Right lobe of liver (tissue), 6 donors: ENCODE data around the gene CRYBA2. TPM values are rescaled to one million over a fixed set of nuclear protein-coding genes. Genes with fewer than 3 reads are reported as not detected.

ENCODE experiments used
- ATAC-seq, 4 donors: fragments of 200-7000 bp; cut with Tn5 transposase; one replicate each; pipeline ENCODE4 v1.9.1; 2020; ENCODE audit warnings: mild to moderate bottlenecking in 4 of 4, moderate library complexity in 4 of 4
- DNase-seq, 3 donors: peaks; one replicate each; pipeline ENCODE4 v3.0.0-alpha.2; 2020
- H3K27ac ChIP-seq, 3 donors: fragments of 200-600 bp; one replicate each; pipeline ENCODE4 v1.8.0; 2022
- H3K27me3 ChIP-seq, 2 donors: fragments of 200-600 bp; one replicate each; pipeline ENCODE4 v1.8.0; 2022
- H3K36me3 ChIP-seq, 4 donors: fragments of 200-600 bp; sonication (generic) in 1 of 4; one replicate each; pipeline versions ENCODE4 v1.5.1 to v1.8.0; 2017 to 2022; ENCODE audit warnings: control low read depth in 1 of 4
- H3K4me1 ChIP-seq, 4 donors: fragments of 200-600 bp; sonication (generic) in 1 of 4; one replicate each; pipeline versions ENCODE4 v1.5.1 to v1.8.0; 2017 to 2022; ENCODE audit warnings: control low read depth in 1 of 4
- H3K4me3 ChIP-seq, 3 donors: fragments of 200-600 bp; one replicate each; pipeline ENCODE4 v1.8.0; 2022
- H3K9me3 ChIP-seq, 4 donors: fragments of 200-600 bp; sonication (generic) in 1 of 4; one replicate each; pipeline versions ENCODE4 v1.5.1 to v1.8.0; 2017 to 2022; ENCODE audit warnings: control low read depth in 1 of 4
- POLR2A ChIP-seq: fragments of 450-650 bp; IDR thresholded peaks from one replicate; pipeline ENCODE4 v1.6.1; 2017; ENCODE audit warnings: antibody characterized with exemption, mild to moderate bottlenecking
- WGBS: methylation state at CpG from one replicate; pipeline ENCODE4 v1.1.6; 2018; ENCODE audit warnings: low coverage, low lambda C conversion rate; ENCODE audit not compliant: insufficient coverage; ENCODE audit errors: missing lambda C conversion rate; 5-methylcytosine and 5-hydroxymethylcytosine counted together
- intact Hi-C, 2 donors: fragments of 100-400 bp; cut with DNase I; formaldehyde crosslinking; loops; one replicate each; pipeline versions ENCODE4 v1.11.2 to v1.14.1; 2022
- long read RNA-seq: library from polyadenylated mRNA; unstranded; transcript quantifications from one replicate; pipeline ENCODE4 v2.0.0, GENCODE V29; 2019
- total RNA-seq, 6 experiments: library from RNA; depleted of rRNA in 2 of 6; stranded (reverse); fragments of >200 nt in 2 of 6; fragmentation: NEBNext Ultra II Directional in 3 of 6; extraction: Animal tissue kit (Norgen Biotek cat#: 25700) in 3 of 6; gene quantifications; one replicate each; pipeline versions ENCODE4 v1.1.0 to v1.2.4, GENCODE V29; 2016 to 2023
- TF ChIP-seq, protein P1 (sequence below), 4 donors: fragments of 200-600 bp in 3 of 4; fragments of 450-650 bp in 1 of 4; IDR thresholded peaks; one replicate each; pipeline versions ENCODE4 v1.5.1 to v1.8.0; 2016 to 2022; ENCODE audit warnings: antibody characterized with exemption in 4 of 4, mild to moderate bottlenecking in 2 of 4
- donor health status: DM: no; HTN: yes; CAD: no.
- donor health status: DM: no; HTN: no; CAD: no.
- donor health status: DM: no; HTN: no; CAD: no.
- donor health status: DM: no; HTN: yes; CAD: no.
- donor health status: DM: no; HTN: yes; CAD: no.

Gene CRYBA2
- total RNA-seq, result not detected
- long read RNA-seq, result 0 reads

- Histone ChIP-seq H3K9me3 (no peaks in the 10 kb centered on the region), H3K27ac (no peak within 1 kb of the TSS), H3K4me1 (peaks cover 0 to 15% (median 5%) of the 10 kb centered on the region in 4 donors), H3K36me3 (no peaks in the 10 kb centered on the region), H3K27me3 (peaks cover 10 to 38% of the 10 kb centered on the region in 2 donors), H3K4me3 (peak within 1 kb of the TSS; percentile 11 to 26 (median 23))
- no peak for TF ChIP-seq POLR2A
- TF ChIP-seq, protein P1, sequence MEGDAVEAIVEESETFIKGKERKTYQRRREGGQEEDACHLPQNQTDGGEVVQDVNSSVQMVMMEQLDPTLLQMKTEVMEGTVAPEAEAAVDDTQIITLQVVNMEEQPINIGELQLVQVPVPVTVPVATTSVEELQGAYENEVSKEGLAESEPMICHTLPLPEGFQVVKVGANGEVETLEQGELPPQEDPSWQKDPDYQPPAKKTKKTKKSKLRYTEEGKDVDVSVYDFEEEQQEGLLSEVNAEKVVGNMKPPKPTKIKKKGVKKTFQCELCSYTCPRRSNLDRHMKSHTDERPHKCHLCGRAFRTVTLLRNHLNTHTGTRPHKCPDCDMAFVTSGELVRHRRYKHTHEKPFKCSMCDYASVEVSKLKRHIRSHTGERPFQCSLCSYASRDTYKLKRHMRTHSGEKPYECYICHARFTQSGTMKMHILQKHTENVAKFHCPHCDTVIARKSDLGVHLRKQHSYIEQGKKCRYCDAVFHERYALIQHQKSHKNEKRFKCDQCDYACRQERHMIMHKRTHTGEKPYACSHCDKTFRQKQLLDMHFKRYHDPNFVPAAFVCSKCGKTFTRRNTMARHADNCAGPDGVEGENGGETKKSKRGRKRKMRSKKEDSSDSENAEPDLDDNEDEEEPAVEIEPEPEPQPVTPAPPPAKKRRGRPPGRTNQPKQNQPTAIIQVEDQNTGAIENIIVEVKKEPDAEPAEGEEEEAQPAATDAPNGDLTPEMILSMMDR (IDR thresholded peaks at IDR 0.05), result no peak
- DNase-seq (peak in 1 of 3 donors; percentile 23), ATAC-seq (peak in 1 of 4 donors; percentile 15)
- intact Hi-C loops, result no loop called here
- 4% methylated on average over 12 of the region's 88 CpGs for WGBS
Observed at GRCh38 chr2:218993345-218994315, at the start of gene CRYBA2. TSS of gene CRYBA2 (minus strand) at chr2:218993422. CDS start at chr2:218993176, 246 bp downstream.

DNA sequence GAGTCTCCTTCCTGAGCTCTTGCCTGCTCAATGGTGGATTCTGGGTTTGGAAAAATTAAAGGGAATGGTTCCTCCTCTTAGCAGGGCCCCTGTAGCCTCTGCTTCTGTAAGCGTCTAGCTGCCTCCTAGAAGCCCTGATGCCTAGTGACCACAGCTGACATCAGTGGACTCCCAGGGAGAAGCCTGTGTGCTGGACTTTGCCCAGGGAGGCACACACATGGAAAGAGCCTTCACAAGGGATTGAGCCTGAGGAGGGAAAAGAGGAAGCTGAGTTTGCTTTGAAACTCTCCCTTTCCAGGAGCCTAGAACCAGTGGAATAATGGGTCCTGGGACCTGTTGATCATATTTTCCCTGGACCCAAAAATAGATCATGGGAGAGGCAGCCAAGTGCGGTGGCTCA lies 49.5 kb upstream of the CRYBA2 start:
- WGBS, result 30% methylated on average over 1 of the region's 2 CpGs
- Histone ChIP-seq H3K36me3 (no peaks in the 10 kb centered on the region), H3K4me3 (no peak overlapping the region), H3K27me3 (no peaks in the 10 kb centered on the region), H3K27ac (no peak overlapping the region), H3K4me1 (peaks cover 0 to 10% (median 0%) of the 10 kb centered on the region in 4 donors), H3K9me3 (no peaks in the 10 kb centered on the region)
- TF ChIP-seq, protein P1 (IDR thresholded peaks at IDR 0.05), result no peak
- TF ChIP-seq POLR2A, result no peak
- DNase-seq (no peak), ATAC-seq (peak; percentile 55 to 76 (median 67))
- intact Hi-C loops, result no loop called here

DNA sequence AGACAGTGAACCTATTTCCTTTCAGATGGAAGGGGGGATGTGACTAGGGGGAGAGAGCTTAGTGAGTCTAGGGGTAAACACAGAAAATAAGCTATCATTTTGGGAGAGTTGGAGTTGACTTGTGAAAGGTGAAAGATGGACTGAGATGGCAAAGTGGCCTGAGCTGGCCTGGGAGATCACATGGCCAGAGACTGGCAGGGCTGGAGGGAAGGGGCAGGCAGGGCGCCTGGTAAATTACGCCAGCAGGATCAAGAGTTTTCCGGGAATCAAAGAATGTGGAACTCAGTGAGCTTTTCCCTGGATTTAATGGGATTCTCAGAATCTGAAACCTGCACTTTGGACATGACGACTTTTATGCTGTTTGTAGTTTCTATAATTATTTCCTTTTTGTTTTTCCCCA lies 48.9 kb upstream of the CRYBA2 start:
- Histone ChIP-seq H3K4me1 (peaks cover 0 to 10% (median 0%) of the 10 kb centered on the region in 4 donors), H3K4me3 (no peak overlapping the region), H3K27me3 (no peaks in the 10 kb centered on the region), H3K27ac (no peak overlapping the region), H3K36me3 (no peaks in the 10 kb centered on the region), H3K9me3 (no peaks in the 10 kb centered on the region)
- 32% methylated on average over 3 of the region's 4 CpGs for WGBS
- DNase-seq, result no peak
- intact Hi-C loops, result no loop called here
- ATAC-seq, result peak; percentile 29 to 68 (median 64)
- TF ChIP-seq, protein P1 (IDR thresholded peaks at IDR 0.05), result no peak
- no peak for TF ChIP-seq POLR2A

GRCh38 chr2:219041252-219041651 lies 48.0 kb upstream of the CRYBA2 start, which contains the start of gene CFAP65:
TSS of gene CFAP65 (minus strand) at chr2:219041516. CDS start at chr2:219039048, 2,468 bp downstream.
- Histone ChIP-seq H3K9me3 (no peaks in the 10 kb centered on the region), H3K27ac (no peak within 1 kb of the TSS), H3K4me1 (peaks cover 0 to 10% (median 0%) of the 10 kb centered on the region in 4 donors), H3K4me3 (no peak within 1 kb of the TSS), H3K27me3 (no peaks in the 10 kb centered on the region), H3K36me3 (no peaks in the 10 kb centered on the region)
- no peak for TF ChIP-seq POLR2A
- TF ChIP-seq, protein P1 (IDR thresholded peaks at IDR 0.05), result no peak
- intact Hi-C loops, result no loop called here
- WGBS, result 1% methylated on average over 10 of the region's 21 CpGs
- ATAC-seq (peak in 2 of 4 donors; percentile 47 to 59), DNase-seq (no peak)
